Neural progenitor cell (in vitro differentiated cells): ENCODE results near the gene ZBED1. TPM values are rescaled to one million over a fixed set of nuclear protein-coding genes. Genes with fewer than 3 reads are reported as not detected.

Experiments
- DNase-seq: peaks from one replicate; pipeline ENCODE4 v3.0.0-alpha.2; 2016; ENCODE audit warnings: low spot score
- H2AFZ ChIP-seq: fragments of 200-600 bp; sonication (generic); replicated peaks from 2 replicates; pipeline ENCODE4 v1.6.1; 2016; ENCODE audit warnings: antibody characterized with exemption
- H3F3A ChIP-seq: fragments of 200-600 bp; sonication (generic); 2 replicates; pipeline ENCODE4 v1.6.1; 2016; ENCODE audit warnings: antibody characterized with exemption, low read depth
- H3K27ac ChIP-seq: fragments of 200-600 bp; sonication (generic); 2 replicates; pipeline ENCODE4 v1.5.1; 2016; ENCODE audit warnings: mild to moderate bottlenecking
- H3K27me3 ChIP-seq: fragments of 200-600 bp; sonication (generic); 2 replicates; pipeline ENCODE4 v1.6.1; 2016; ENCODE audit warnings: mild to moderate bottlenecking, moderate library complexity
- H3K36me3 ChIP-seq: fragments of 200-600 bp; sonication (generic); 2 replicates; pipeline ENCODE4 v1.5.1; 2016
- H3K4me1 ChIP-seq: fragments of 200-600 bp; sonication (generic); 2 replicates; pipeline ENCODE4 v1.6.1; 2016; ENCODE audit warnings: mixed run types
- H3K4me2 ChIP-seq: fragments of 200-600 bp; sonication (generic); 2 replicates; pipeline ENCODE4 v1.6.1; 2016
- H3K4me3 ChIP-seq: fragments of 200-600 bp; sonication (generic); 2 replicates; pipeline ENCODE4 v1.5.1; 2016
- H3K79me2 ChIP-seq: fragments of 200-600 bp; sonication (generic); 2 replicates; pipeline ENCODE4 v1.6.1; 2016; ENCODE audit warnings: low read depth
- H3K9ac ChIP-seq: fragments of 200-600 bp; sonication (generic); 2 replicates; pipeline ENCODE4 v1.6.1; 2016
- H3K9me3 ChIP-seq: fragments of 200-600 bp; sonication (generic); 2 replicates; pipeline ENCODE4 v1.5.1; 2016; ENCODE audit warnings: low read depth
- H4K20me1 ChIP-seq: fragments of 200-600 bp; sonication (generic); 2 replicates; pipeline ENCODE4 v1.6.1; 2016; ENCODE audit warnings: low read depth
- H3K27ac Mint-ChIP-seq: 3 replicates; pipeline ENCODE4 v1.8.0; 2021; ENCODE audit warnings: mixed read lengths
- H3K27me3 Mint-ChIP-seq: 2 replicates; pipeline ENCODE4 v1.8.0; 2022; ENCODE audit warnings: low read depth, mild to moderate bottlenecking, inconsistent platforms, moderate library complexity, mixed read lengths; ENCODE audit not compliant: insufficient read depth
- H3K36me3 Mint-ChIP-seq: 3 replicates; pipeline ENCODE4 v1.8.0; 2021; ENCODE audit warnings: mixed read lengths
- H3K4me1 Mint-ChIP-seq: 3 replicates; pipeline ENCODE4 v1.8.0; 2021; ENCODE audit warnings: mixed read lengths
- H3K4me3 Mint-ChIP-seq: 3 replicates; pipeline ENCODE4 v1.8.0; 2021; ENCODE audit warnings: mild to moderate bottlenecking, moderate library complexity, mixed read lengths
- H3K9me3 Mint-ChIP-seq: 3 replicates; pipeline ENCODE4 v1.8.0; 2020; ENCODE audit warnings: mixed read lengths
- EZH2 ChIP-seq: fragments of 200-600 bp; sonication (generic); IDR thresholded peaks from 2 replicates; pipeline ENCODE4 v1.6.1; 2017; ENCODE audit warnings: antibody characterized with exemption, mild to moderate bottlenecking, moderate library complexity
- EZH2phosphoT487 ChIP-seq: fragments of 200-600 bp; sonication (generic); IDR thresholded peaks from 2 replicates; pipeline ENCODE4 v1.6.1; 2017; ENCODE audit warnings: antibody characterized with exemption
- total RNA-seq: library from RNA; depleted of rRNA; stranded (reverse); fragments of >200 nt; gene quantifications from 2 replicates; pipeline ENCODE4 v1.2.3, GENCODE V29; 2015; ENCODE audit warnings: low replicate concordance
- TF ChIP-seq, protein P1 (sequence below): fragments of 200-600 bp; sonication (generic); IDR thresholded peaks from 2 replicates; pipeline ENCODE4 v1.5.1; 2017; ENCODE audit warnings: antibody characterized with exemption, mild to moderate bottlenecking

Gene ZBED1
- total RNA-seq, 1 donor from 2014 or later, result 36.9 TPM

- Histone ChIP-seq H3K27me3 (no peaks in the 10 kb centered on the region), H3F3A (peaks cover 38% of the 10 kb centered on the region), H3K4me2 (peak overlapping the region; percentile 95), H3K4me1 (peaks cover 28% of the 10 kb centered on the region), H3K9me3 (no peaks in the 10 kb centered on the region), H3K79me2 (peaks cover 58% of the 10 kb centered on the region), H3K4me3 (peak overlapping the region; percentile 96), H3K9ac (no peak overlapping the region), H3K36me3 (no peaks in the 10 kb centered on the region), H4K20me1 (peaks cover 14% of the 10 kb centered on the region), H2AFZ (no peak overlapping the region), H3K27ac (peak overlapping the region; percentile 94)
- Mint-ChIP-seq H3K27me3 (peaks cover 12% of the 10 kb centered on the region), H3K27ac (peak overlapping the region; percentile 87), H3K4me1 (peaks cover 30% of the 10 kb centered on the region), H3K4me3 (peak overlapping the region; percentile 91), H3K36me3 (peaks cover 13% of the 10 kb centered on the region), H3K9me3 (no peaks in the 10 kb centered on the region)
- no peak for DNase-seq
- no peak for TF ChIP-seq EZH2
- no peak for TF ChIP-seq EZH2phosphoT487
- TF ChIP-seq, protein P1, sequence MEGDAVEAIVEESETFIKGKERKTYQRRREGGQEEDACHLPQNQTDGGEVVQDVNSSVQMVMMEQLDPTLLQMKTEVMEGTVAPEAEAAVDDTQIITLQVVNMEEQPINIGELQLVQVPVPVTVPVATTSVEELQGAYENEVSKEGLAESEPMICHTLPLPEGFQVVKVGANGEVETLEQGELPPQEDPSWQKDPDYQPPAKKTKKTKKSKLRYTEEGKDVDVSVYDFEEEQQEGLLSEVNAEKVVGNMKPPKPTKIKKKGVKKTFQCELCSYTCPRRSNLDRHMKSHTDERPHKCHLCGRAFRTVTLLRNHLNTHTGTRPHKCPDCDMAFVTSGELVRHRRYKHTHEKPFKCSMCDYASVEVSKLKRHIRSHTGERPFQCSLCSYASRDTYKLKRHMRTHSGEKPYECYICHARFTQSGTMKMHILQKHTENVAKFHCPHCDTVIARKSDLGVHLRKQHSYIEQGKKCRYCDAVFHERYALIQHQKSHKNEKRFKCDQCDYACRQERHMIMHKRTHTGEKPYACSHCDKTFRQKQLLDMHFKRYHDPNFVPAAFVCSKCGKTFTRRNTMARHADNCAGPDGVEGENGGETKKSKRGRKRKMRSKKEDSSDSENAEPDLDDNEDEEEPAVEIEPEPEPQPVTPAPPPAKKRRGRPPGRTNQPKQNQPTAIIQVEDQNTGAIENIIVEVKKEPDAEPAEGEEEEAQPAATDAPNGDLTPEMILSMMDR, result no peak
Observed at GRCh38 chrX:2499507-2499906, 1.3 kb downstream of the ZBED1 start.

- Histone ChIP-seq H3K4me2 (peak overlapping the region; percentile 95), H3K9me3 (no peaks in the 10 kb centered on the region), H3K9ac (no peak overlapping the region), H4K20me1 (peaks cover 14% of the 10 kb centered on the region), H3K4me1 (peaks cover 28% of the 10 kb centered on the region), H3K79me2 (peaks cover 64% of the 10 kb centered on the region), H2AFZ (no peak overlapping the region), H3K36me3 (no peaks in the 10 kb centered on the region), H3K27me3 (no peaks in the 10 kb centered on the region), H3K4me3 (peak overlapping the region; percentile 96), H3K27ac (peak overlapping the region; percentile 94), H3F3A (peaks cover 38% of the 10 kb centered on the region)
- no peak for TF ChIP-seq EZH2phosphoT487
- TF ChIP-seq, protein P1, result no peak
- no peak for TF ChIP-seq EZH2
- Mint-ChIP-seq H3K4me3 (peak overlapping the region; percentile 91), H3K27ac (peak overlapping the region; percentile 87), H3K4me1 (peaks cover 30% of the 10 kb centered on the region), H3K27me3 (peaks cover 10% of the 10 kb centered on the region), H3K36me3 (peaks cover 13% of the 10 kb centered on the region), H3K9me3 (no peaks in the 10 kb centered on the region)
- DNase-seq, result peak; percentile 71
Observed at GRCh38 chrX:2498781-2499302, 1.9 kb downstream of the ZBED1 start.

- peak overlapping the region; percentile 91 for H3K4me3 Mint-ChIP-seq
- no peak for DNase-seq
- H2AFZ ChIP-seq, result no peak overlapping the region
- H3K4me1 Mint-ChIP-seq, result peaks cover 30% of the 10 kb centered on the region
- peaks cover 15% of the 10 kb centered on the region for H4K20me1 ChIP-seq
- H3K27me3 Mint-ChIP-seq, result peaks cover 6% of the 10 kb centered on the region
- peak overlapping the region; percentile 96 for H3K4me3 ChIP-seq
- peaks cover 38% of the 10 kb centered on the region for H3F3A ChIP-seq
- H3K9ac ChIP-seq, result no peak overlapping the region
- no peaks in the 10 kb centered on the region for H3K9me3 Mint-ChIP-seq
- peaks cover 28% of the 10 kb centered on the region for H3K4me1 ChIP-seq
- H3K27ac ChIP-seq, result peak overlapping the region; percentile 94
- H3K36me3 ChIP-seq, result no peaks in the 10 kb centered on the region
- peaks cover 71% of the 10 kb centered on the region for H3K79me2 ChIP-seq
- peak overlapping the region; percentile 95 for H3K4me2 ChIP-seq
- H3K36me3 Mint-ChIP-seq, result peaks cover 13% of the 10 kb centered on the region
- H3K27ac Mint-ChIP-seq, result peak overlapping the region; percentile 65
- no peak for TF ChIP-seq EZH2phosphoT487
- TF ChIP-seq, protein P1, result no peak
- no peak for TF ChIP-seq EZH2
- H3K9me3 ChIP-seq, result no peaks in the 10 kb centered on the region
- H3K27me3 ChIP-seq, result no peaks in the 10 kb centered on the region
Observed at GRCh38 chrX:2497961-2498780, 2.6 kb downstream of the ZBED1 start.
